ENCODE measurements around the gene EPHB3.

Gene EPHB3

GRCh38 chr3:184543256-184543655 is 18.3 kb upstream of the EPHB3 start:
- no peak for DNase-seq (ENCODE audit: low read depth, low spot score)

DNA sequence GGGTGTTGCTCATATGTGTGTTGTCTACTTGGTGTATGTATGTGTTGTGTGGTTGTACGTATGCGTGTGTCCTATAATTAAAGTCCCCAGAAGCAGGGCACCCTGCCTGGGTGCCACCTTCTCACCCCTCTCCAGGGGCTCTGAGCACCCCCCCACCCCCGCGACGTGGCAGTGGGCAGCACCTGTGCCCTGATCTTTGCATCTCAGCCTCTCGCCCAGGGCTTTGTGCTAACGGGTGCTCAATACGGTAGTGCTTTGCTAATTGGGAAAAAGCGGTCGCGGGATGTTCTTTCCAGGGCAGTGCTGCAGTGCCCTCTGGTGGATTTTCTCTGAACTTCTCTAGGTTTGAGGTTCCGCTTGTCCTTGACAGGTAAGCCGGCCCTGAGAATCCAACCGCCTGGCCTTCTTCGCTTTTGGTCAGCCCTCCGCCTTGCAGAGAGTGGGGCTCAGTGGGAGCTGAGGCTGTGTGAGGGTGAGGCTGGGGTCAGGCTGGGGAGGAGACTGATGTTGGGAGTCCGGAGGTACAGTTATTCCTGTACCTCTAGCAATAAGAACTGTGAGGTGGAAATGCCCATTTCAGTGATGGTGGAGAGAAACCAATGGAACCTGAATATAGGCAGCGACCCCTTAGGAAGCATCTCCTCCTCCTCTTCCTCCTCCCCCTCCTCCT is 17.6 kb upstream of the EPHB3 start:
- DNase-seq (ENCODE audit: low read depth, low spot score), result peak; percentile 33

DNA sequence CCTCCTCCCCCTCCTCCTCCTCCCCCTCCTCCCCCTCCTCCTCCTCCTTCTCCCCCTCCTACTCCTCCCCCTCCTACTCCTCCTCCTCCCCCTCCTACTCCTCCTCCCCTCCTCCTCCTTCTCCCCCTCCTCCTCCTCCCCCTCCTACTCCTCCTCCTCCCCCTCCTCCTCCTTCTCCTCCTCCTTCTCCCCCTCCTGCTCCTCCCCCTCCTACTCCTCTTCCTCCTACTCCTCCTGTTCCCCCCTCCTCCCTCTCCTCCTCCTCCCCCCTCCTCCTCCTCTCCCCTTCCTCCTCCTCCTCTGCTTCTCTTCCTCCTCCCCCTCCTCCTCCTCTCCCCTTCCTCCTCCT is 17.1 kb upstream of the EPHB3 start:
- DNase-seq (ENCODE audit: low read depth, low spot score), result no peak

GRCh38 chr3:184545769-184546168 is 15.8 kb upstream of the EPHB3 start:
- DNase-seq (ENCODE audit: low read depth, low spot score), result no peak

DNA sequence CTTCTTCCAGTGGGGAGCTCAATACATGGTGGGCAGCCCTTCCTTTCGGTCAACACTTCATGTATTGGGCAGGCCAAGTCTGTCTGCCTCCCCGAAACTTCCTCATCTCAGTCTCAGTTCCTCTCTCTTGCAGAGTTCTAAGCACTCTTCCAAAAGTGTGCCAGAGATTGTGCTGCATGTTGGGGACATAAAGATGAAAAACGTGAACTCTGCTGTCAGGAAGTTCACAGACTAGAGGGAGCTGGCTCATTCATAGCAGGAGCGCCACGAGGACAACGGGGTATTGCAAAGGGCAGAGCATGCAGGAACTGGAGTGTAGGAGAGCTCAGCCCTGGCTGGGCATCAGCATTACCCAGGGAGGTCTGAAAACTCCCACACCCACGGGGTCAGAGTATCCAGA is 15.3 kb upstream of the EPHB3 start:
- no peak for DNase-seq (ENCODE audit: low read depth, low spot score)

DNA sequence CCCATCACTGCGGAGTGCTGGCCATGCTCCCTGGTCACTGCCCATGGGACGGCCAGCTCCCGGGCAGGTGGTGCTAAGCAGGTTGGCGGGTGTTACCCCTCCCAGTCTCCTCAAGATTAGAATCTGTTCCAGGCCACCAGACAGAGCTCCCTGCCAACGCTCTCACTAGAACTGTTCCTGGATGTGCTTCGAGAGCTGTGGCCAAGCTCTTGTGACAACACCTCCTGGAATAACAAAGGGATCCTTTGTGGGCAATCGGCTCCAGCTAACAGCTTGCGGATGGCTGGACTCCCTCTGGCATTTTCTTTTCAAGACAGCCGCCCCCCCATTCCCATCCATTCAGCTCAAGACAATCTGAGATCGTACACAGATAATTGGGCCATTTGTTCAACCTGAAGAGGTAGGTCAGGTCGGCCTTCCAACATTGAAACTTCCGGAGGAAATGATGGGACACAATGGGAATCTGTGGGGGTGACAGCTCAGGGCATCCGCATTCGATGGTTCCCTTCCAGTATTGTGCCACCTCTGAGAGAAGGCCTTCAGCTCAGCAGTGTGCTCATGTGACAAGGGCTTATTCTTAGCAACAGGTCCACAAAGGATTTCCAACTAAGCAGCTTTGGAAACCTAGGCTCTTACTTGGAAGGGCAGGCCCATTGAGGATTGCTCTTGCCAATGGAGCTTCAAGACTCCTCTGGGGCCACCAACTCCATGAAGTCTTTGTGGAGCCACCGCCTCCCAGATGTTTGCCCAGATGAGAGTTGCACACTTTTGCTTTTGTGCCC is 11.6 kb upstream of the EPHB3 start:
- no peak for DNase-seq (ENCODE audit: low read depth, low spot score)

GRCh38 chr3:184551103-184551502 is 10.5 kb upstream of the EPHB3 start:
- no peak for DNase-seq (ENCODE audit: low read depth, low spot score)

DNA sequence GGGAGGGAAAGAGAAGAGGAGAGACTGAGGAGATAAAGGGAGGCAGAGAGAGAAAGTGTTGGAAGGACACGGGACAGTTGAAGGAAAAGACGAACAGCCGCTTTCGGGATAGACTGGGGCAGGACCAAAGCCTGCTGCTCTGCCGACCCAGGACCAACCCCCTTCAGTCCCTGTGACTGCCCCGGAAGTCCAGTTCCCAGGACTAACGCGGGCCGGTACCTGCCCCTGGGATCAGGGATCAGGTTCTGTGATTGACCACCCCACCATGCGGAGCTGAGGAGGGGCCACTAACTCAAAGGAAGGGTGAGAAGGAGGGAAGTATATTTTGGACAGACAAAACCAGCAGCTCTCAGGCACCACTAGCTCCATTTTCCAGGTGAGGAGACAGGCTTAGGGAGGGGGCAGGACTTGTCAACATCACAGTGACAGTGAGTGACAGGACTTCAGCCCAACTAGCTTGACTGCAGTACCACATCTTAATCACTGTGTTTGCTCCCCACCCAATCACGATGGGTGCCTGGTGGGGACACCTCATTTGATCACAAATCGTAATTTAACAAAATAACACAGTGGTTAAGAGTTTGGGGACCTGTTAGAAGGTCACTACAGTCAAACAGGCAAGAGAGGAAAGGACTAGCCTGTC is 9.8 kb upstream of the EPHB3 start:
- no peak for DNase-seq (ENCODE audit: low read depth, low spot score)

- no peak for DNase-seq (ENCODE audit: low read depth, low spot score)
Observed at GRCh38 chr3:184552296-184552695, 9.3 kb upstream of the EPHB3 start.

- no peak for DNase-seq (ENCODE audit: low read depth, low spot score)
Observed at GRCh38 chr3:184552863-184553262, 8.7 kb upstream of the EPHB3 start.

GRCh38 chr3:184553385-184553784 is 8.2 kb upstream of the EPHB3 start:
- no peak for DNase-seq (ENCODE audit: low read depth, low spot score)

DNA sequence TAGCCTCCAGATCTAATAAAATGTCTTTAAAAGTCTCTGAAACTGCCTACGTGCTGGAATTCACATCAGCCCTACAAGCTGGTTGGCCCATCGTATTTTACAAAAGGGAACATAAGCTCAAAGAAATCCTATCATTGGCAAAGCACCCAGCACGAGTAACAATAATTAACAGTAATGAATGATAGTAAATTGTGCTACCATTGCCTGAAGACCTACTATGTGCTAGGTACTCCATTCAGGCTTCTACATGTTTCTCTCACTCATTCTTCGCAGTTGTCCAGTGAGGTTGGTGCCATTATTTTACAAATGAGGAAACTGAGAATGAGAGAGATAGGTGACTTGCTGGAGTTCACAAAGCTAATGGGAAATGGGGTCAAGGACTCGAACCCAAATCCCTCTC is 7.1 kb upstream of the EPHB3 start:
- DNase-seq (ENCODE audit: low read depth, low spot score), result no peak

- no peak for DNase-seq (ENCODE audit: low read depth, low spot score)
Observed at GRCh38 chr3:184556582-184557347, 4.8 kb upstream of the EPHB3 start.

DNA sequence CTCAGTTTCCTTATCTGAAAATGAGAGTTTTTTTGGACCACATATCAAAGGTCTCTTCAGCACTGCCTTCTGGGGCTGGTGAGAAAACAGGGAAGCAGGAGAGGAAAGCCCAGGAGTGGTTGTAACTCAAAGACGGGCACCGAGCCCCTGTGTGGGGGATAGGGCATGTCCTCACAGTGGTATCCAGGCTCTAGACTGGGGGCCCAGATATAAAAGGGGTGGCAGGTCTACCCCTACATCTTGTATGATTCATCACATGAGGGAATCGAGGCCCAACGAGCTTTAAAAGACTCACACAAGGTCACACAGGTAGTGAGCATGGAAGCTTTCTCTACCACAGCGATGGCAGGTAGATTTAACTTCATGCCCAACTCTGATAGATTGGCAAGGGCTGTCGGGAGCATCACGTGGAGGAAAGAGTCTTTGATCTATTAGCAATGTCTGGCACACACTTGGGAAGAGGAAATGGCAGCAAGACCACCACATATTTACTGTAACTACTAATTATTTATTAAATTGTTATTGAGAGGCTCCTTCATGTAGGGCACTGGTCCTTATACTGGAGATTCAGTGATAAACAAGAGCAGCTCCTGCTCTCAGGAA is 4.1 kb upstream of the EPHB3 start:
- no peak for DNase-seq (ENCODE audit: low read depth, low spot score)

- DNase-seq (ENCODE audit: low read depth, low spot score), result no peak
Observed at GRCh38 chr3:184558726-184559125, 2.9 kb upstream of the EPHB3 start.

DNA sequence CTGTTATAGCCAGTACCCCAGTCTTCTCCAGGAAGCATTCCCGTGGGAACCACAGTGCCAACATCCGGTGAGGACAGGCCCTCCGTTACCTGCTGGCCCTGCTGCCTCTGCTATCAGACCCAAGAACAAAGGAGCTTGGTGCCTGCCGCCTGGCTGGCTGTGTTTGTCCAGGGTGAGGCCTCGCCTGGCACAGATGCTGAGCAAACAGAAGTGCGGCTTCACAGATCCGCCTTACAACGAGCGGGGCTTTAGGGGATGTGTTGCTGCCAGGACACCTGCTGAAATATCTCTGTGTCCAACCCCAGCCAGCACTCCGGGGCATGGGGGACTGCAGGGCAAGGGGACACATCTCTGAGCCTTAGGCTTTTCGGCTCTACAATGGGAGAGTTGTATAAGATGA is 2.2 kb upstream of the EPHB3 start:
- DNase-seq (ENCODE audit: low read depth, low spot score), result no peak

GRCh38 chr3:184560531-184560930 is 1.1 kb upstream of the EPHB3 start:
- no peak for DNase-seq (ENCODE audit: low read depth, low spot score)

DNA sequence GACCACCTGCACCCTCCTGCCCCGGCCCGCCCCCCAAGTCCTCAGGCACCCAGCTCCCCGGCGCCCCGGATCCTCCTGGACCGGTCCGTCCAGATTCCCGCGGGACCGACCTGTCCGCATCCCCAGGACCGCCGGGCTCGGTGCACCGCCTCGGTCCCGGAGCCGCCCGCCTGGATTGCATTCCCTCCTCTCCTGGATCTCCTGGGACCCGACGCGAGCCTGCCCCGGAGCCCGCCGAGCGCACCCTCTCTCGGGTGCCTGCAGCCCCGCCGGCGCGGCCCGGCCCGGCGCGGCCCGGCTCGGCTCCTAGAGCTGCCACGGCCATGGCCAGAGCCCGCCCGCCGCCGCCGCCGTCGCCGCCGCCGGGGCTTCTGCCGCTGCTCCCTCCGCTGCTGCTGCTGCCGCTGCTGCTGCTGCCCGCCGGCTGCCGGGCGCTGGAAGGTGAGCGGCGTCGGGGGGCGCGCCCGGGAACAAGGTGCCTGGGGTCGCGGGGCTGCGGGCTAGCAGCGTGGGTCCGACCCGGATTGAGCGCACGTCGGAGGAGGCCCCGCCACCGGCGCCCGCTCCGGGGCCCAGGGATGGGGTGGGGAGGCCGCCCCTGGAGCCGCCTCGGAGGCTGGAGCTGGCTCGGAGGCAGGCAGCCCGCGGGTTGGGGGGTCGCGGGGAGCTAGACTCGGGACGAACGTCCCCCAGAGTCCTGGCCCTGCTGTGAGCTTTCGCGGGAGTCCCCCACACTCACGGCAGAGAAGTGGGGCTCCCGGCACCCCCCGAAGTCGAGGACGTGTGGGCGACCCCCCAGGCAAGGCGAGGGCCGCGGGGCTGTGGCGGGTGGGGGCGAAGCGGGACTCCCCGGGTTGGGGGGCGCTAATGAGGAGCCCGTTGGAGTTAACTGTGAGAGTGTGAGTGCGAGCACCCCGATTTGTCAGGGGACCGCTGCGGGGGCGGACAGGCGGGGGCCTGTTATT is 610 bp downstream of the EPHB3 start:
- DNase-seq (ENCODE audit: low read depth, low spot score), result no peak

DNA sequence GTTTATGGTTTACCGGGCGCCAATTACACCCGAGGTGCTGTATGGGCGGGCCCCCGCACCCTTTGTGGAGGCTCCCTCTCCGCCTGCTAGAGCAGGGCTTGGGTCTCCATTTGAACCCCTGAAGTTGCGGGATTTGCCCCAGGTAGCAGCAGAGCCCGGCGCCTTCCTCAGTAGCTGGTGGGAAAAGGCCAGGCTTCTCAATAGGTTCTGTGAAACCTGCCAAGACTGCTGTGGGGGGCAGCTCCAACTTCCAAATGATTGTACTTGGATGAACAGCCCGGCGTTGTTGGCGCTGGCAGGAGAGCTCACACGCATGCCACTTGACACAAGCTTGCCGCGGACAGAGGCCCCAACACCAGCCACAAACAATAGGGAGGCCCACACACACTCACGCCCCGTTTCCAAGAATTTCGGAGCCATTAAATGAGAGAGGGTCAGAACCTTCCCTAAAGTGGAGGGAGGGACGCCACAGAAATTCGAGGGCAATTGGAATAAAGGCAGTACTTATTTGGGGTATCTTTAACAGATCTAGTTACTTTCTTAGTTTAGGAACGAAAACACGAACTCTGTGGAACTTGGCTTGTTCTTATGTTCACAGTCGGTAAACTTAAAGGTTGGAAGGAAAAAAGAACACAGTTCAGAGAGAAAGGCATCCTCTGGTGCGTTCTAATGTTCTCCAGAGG is 1.4 kb downstream of the EPHB3 start:
- no peak for DNase-seq (ENCODE audit: low read depth, low spot score)

- no peak for DNase-seq (ENCODE audit: low read depth, low spot score)
Observed at GRCh38 chr3:184563561-184563925, 2.0 kb downstream of the EPHB3 start.
